Measurements from ENCODE around the gene CPLX1. TPM values are rescaled to one million over a fixed set of nuclear protein-coding genes. Genes with fewer than 3 reads are reported as not detected.
A peak's percentile ranks its signal among the peaks of the same experiment; 100 is the strongest.

Gene CPLX1
- polyA plus RNA-seq, 3 donors = not detected

DNA sequence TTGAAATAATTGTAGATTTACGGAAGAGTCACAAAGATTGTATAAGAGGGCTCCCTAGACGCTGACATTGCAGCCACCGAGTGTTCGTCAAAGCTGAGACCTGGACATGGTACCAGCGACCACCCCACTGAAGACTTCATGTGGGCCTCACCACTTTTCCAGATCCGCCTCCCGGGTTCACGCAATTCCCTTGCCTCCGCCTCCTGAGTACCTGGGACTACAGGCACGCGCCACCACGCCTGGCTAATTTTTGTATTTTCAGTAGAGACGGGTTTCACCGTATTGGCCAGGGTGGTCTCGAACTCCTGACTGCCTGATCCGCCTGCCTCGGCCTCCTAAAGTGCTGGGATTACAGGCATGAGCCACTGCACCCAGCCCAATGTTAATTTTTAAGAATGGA is 29.7 kb downstream of the CPLX1 start:
- H2AFZ ChIP-seq (ENCODE audit: insufficient read depth, low read depth, low read length, poor library complexity, severe bottlenecking) = no peak overlapping the region
- intact Hi-C loops (cut with micrococcal nuclease) = no loop called here
- peaks cover 0 to 19% (median 2%) of the 10 kb centered on the region in 7 donors for H3K9me3 Mint-ChIP-seq
- H3K27me3 ChIP-seq (ENCODE audit: control insufficient read depth in 2 of 2, insufficient read depth in 2 of 2, low read length in 2 of 2) = peaks cover 38 to 57% of the 10 kb centered on the region in 2 donors
- WGBS (ENCODE audit: insufficient coverage) = 95% methylated on average over 9 of the region's 17 CpGs
- no peak overlapping the region for H3K4me3 ChIP-seq (replicated peaks in 1 of 3; ENCODE audit: low read depth in 2 of 3, low read length in 3 of 3)
- H3K27ac ChIP-seq (ENCODE audit: low read depth in 1 of 2, low read length in 2 of 2) = no peak overlapping the region
- H3K36me3 ChIP-seq (replicated peaks in 1 of 2; ENCODE audit: control insufficient read depth in 1 of 2, insufficient read depth in 2 of 2, low read length in 2 of 2) = no peaks in the 10 kb centered on the region
- H3K79me2 ChIP-seq (ENCODE audit: insufficient read depth, low read length) = no peaks in the 10 kb centered on the region
- H4K20me1 ChIP-seq (ENCODE audit: insufficient read depth, low read length) = no peaks in the 10 kb centered on the region
- DNase-seq = no peak
- H3K27me3 Mint-ChIP-seq (ENCODE audit: low read depth in 3 of 3) = peaks cover 61 to 88% (median 68%) of the 10 kb centered on the region in 3 donors
- no peaks in the 10 kb centered on the region for H3K4me1 Mint-ChIP-seq
- peaks cover 0 to 17% of the 10 kb centered on the region in 2 donors for H3K9me3 ChIP-seq (replicated peaks in 1 of 2; ENCODE audit: control insufficient read depth in 1 of 2, insufficient read depth in 1 of 2, low read length in 2 of 2)
- no peak overlapping the region for H3K4me2 ChIP-seq (replicated peaks; ENCODE audit: extremely low read depth, low read length, poor library complexity, severe bottlenecking)
- TF ChIP-seq, protein P1, sequence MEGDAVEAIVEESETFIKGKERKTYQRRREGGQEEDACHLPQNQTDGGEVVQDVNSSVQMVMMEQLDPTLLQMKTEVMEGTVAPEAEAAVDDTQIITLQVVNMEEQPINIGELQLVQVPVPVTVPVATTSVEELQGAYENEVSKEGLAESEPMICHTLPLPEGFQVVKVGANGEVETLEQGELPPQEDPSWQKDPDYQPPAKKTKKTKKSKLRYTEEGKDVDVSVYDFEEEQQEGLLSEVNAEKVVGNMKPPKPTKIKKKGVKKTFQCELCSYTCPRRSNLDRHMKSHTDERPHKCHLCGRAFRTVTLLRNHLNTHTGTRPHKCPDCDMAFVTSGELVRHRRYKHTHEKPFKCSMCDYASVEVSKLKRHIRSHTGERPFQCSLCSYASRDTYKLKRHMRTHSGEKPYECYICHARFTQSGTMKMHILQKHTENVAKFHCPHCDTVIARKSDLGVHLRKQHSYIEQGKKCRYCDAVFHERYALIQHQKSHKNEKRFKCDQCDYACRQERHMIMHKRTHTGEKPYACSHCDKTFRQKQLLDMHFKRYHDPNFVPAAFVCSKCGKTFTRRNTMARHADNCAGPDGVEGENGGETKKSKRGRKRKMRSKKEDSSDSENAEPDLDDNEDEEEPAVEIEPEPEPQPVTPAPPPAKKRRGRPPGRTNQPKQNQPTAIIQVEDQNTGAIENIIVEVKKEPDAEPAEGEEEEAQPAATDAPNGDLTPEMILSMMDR (IDR thresholded peaks at IDR 0.05) = no peak
- H3K9ac ChIP-seq (ENCODE audit: insufficient read depth, low read length, poor library complexity, severe bottlenecking) = no peak overlapping the region
- no peaks in the 10 kb centered on the region for H3K4me1 ChIP-seq (ENCODE audit: control insufficient read depth in 1 of 2, insufficient read depth in 2 of 2, low read length in 2 of 2)
- H3K27ac Mint-ChIP-seq = no peak overlapping the region
- H3K36me3 Mint-ChIP-seq = peaks cover 0 to 4% of the 10 kb centered on the region in 2 donors
- peak overlapping the region in 1 of 2 donors; percentile 66 for H3K4me3 Mint-ChIP-seq

DNA sequence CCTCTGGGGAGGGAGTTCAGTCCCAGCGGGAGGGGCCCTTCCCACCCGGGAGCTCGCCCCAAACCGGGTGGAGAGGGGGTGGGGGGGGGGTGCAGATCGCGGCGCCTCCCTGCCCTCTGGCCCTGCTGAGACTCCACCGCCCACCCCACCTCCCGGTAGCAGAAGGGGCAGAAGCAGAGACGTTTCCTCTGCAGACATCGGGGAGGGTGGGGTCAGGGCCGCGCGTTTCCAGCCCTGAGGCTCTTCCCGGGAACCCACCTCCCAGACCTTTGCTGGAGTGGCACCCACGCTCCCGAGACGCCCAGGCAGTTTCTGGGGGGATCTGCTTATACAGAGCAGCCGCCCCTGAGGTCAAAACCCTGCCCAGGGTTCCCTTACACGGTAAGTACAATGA is 30.2 kb downstream of the CPLX1 start:
- no peak overlapping the region for H3K9ac ChIP-seq (ENCODE audit: insufficient read depth, low read length, poor library complexity, severe bottlenecking)
- peaks cover 60 to 87% (median 70%) of the 10 kb centered on the region in 3 donors for H3K27me3 Mint-ChIP-seq (ENCODE audit: low read depth in 3 of 3)
- peak overlapping the region in 1 of 2 donors; percentile 66 for H3K4me3 Mint-ChIP-seq
- no peak overlapping the region for H3K4me3 ChIP-seq (replicated peaks in 1 of 3; ENCODE audit: low read depth in 2 of 3, low read length in 3 of 3)
- H3K4me2 ChIP-seq (replicated peaks; ENCODE audit: extremely low read depth, low read length, poor library complexity, severe bottlenecking) = no peak overlapping the region
- DNase-seq = no peak
- intact Hi-C loops (cut with micrococcal nuclease) = no loop called here
- peaks cover 0 to 4% of the 10 kb centered on the region in 2 donors for H3K36me3 Mint-ChIP-seq
- no peaks in the 10 kb centered on the region for H4K20me1 ChIP-seq (ENCODE audit: insufficient read depth, low read length)
- H3K27ac ChIP-seq (ENCODE audit: low read depth in 1 of 2, low read length in 2 of 2) = no peak overlapping the region
- TF ChIP-seq, protein P1 (IDR thresholded peaks at IDR 0.05) = no peak
- no peak overlapping the region for H2AFZ ChIP-seq (ENCODE audit: insufficient read depth, low read depth, low read length, poor library complexity, severe bottlenecking)
- peaks cover 0 to 14% (median 2%) of the 10 kb centered on the region in 7 donors for H3K9me3 Mint-ChIP-seq
- no peaks in the 10 kb centered on the region for H3K4me1 ChIP-seq (ENCODE audit: control insufficient read depth in 1 of 2, insufficient read depth in 2 of 2, low read length in 2 of 2)
- no peaks in the 10 kb centered on the region for H3K36me3 ChIP-seq (replicated peaks in 1 of 2; ENCODE audit: control insufficient read depth in 1 of 2, insufficient read depth in 2 of 2, low read length in 2 of 2)
- H3K27me3 ChIP-seq (ENCODE audit: control insufficient read depth in 2 of 2, insufficient read depth in 2 of 2, low read length in 2 of 2) = peaks cover 38 to 57% of the 10 kb centered on the region in 2 donors
- H3K27ac Mint-ChIP-seq = no peak overlapping the region
- no peaks in the 10 kb centered on the region for H3K79me2 ChIP-seq (ENCODE audit: insufficient read depth, low read length)
- H3K4me1 Mint-ChIP-seq = no peaks in the 10 kb centered on the region
- H3K9me3 ChIP-seq (replicated peaks in 1 of 2; ENCODE audit: control insufficient read depth in 1 of 2, insufficient read depth in 1 of 2, low read length in 2 of 2) = peaks cover 0 to 17% of the 10 kb centered on the region in 2 donors
- WGBS (ENCODE audit: insufficient coverage) = 23% methylated on average over 11 of the region's 20 CpGs
